NCI-H2029 treated with DMSO at 0.1 percent for 48 hours (cell line): Measurements from ENCODE around the gene NRF1.
"Not testable (repeated sequence)": the region's sequence is repeated elsewhere in the genome, so short reads cannot be mapped to it uniquely, and the experiment has no call there.

Experiments used
- DNase-seq: peaks from one replicate; lab custom pipeline; 2025; lab: John Stamatoyannopoulos, UW

NRF1 gene

GRCh38 chr7:129782818-129783583, 171.5 kb downstream of the NRF1 start:
- no peak for DNase-seq

- DNase-seq: no peak
Measured at GRCh38 chr7:129783584-129783919, 172.0 kb downstream of the NRF1 start.

GRCh38 chr7:129784437-129784782, 172.9 kb downstream of the NRF1 start:
- no peak for DNase-seq

- DNase-seq: no peak
Measured at GRCh38 chr7:129784783-129785684, 173.5 kb downstream of the NRF1 start.

- DNase-seq: no peak
Measured at GRCh38 chr7:129785685-129786514, 174.4 kb downstream of the NRF1 start.

- no peak for DNase-seq
Measured at GRCh38 chr7:129786825-129787563, 175.5 kb downstream of the NRF1 start.

GRCh38 chr7:129789000-129789399, 177.5 kb downstream of the NRF1 start:
- DNase-seq: no peak

- no peak for DNase-seq
Measured at GRCh38 chr7:129789652-129790051, 178.1 kb downstream of the NRF1 start.

- no peak for DNase-seq
Measured at GRCh38 chr7:129790136-129790535, 178.6 kb downstream of the NRF1 start.

GRCh38 chr7:129792721-129793120, 181.2 kb downstream of the NRF1 start:
- no peak for DNase-seq

GRCh38 chr7:129793506-129794310, 182.2 kb downstream of the NRF1 start:
- no peak for DNase-seq

GRCh38 chr7:129794461-129794860, 182.9 kb downstream of the NRF1 start:
- not testable (repeated sequence) for DNase-seq

GRCh38 chr7:129796186-129796775, 184.8 kb downstream of the NRF1 start:
- no peak for DNase-seq

- no peak for DNase-seq
Measured at GRCh38 chr7:129797214-129797789, 185.8 kb downstream of the NRF1 start.

GRCh38 chr7:129798616-129799349, 187.3 kb downstream of the NRF1 start:
- DNase-seq: no peak

GRCh38 chr7:129799350-129799955, 187.9 kb downstream of the NRF1 start:
- DNase-seq: no peak

GRCh38 chr7:129800901-129801300, 189.4 kb downstream of the NRF1 start:
- DNase-seq: no peak

- no peak for DNase-seq
Measured at GRCh38 chr7:129801882-129802281, 190.4 kb downstream of the NRF1 start.

- no peak for DNase-seq
Measured at GRCh38 chr7:129803546-129804081, 192.1 kb downstream of the NRF1 start.
